ENCODE results near the gene BCL11B.

Gene BCL11B

DNA sequence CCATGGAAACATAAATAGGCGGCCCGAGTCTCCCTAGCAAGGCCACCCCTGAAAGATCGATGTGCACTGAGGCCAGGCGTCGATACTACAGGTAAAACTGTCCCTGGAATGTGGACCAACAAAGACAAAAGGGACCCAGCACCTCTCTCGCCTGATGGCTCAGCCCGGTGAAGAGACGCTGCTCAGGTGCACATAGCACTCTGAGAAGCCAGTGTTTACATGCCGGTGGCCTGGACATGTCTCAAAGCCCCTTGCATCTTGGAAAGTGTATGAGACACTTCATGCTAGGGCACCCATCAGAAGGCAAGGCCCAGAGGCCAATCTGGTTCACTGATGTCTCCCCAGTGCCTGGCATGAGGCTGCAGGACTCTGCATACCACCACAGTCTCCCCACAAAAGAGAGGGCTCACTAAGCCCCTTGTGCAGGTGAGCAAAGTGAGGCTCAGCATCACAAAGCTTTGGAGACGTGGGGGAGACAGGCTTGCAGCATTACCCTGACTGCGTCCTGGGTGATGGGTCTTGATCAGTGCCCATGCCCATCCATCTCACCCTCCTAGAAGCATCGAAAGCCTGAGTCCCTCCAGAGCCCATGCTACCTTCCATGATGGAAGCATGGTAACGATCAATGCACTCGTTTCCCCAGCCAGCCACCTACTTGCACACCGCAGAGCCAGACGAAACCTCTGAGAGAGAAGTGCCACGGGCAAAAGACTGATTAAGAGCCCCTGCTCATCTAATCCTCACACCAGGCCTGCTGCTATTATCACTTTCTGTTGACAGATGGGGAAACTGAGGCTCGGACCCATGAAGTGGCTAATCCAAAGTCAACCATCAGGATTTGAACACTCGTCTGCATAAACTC, 16.1 kb downstream of the BCL11B start:
- no peak for DNase-seq (ENCODE audit: low read depth in 2 of 2)

DNA sequence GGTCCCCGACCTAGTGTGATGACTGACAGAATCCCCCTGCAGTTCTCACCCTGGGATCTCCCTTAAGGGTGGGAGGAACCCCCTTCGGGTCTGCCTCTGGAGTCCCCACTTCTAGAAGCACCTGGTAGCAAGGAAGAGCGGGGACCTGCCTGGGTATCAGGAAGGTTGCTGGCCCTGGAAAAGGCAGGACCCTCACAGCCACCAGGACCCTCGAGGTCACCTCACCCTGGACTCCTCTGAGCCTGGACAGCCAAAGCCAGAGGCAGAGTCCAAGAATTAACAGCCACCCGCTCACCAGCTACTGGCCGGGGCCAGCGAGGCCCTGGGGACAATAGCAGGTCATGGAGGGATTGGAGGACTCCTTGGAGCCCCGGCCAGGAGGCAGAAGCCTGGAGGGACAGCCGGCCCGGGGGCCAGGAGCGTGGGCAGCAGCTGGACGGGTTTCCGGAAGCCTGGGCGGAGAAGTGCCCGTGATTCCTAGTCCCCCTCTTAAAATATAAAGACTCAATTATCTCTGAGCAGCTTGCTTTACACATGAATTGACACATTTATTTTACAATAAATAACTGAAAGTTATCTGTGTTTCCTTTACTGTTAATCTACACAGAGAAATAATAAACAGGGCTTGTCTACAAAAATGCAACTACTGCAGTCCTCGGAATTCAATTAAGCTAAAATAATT, 17.5 kb downstream of the BCL11B start:
- DNase-seq (ENCODE audit: low read depth in 2 of 2) = no peak

DNA sequence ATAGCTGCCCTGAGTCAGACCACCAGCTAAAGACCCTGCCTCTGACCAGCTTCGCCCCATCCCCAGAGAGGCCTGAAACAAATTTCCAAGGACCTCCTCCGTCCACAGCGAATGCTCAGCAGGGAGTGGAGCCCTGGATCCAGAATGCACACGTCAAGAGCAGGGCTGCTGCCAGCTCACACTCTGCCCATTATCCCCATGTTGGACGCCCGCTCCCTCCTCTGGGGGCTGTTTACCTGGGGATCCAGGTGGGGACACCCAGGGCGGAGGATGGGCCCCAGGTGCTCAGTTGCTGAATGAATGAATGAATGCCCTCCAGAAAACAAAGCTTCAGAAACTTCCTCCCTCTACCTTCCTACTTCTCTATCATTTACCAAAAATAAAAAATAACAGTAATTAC, 18.1 kb downstream of the BCL11B start:
- DNase-seq (ENCODE audit: low read depth in 2 of 2) = no peak

DNA sequence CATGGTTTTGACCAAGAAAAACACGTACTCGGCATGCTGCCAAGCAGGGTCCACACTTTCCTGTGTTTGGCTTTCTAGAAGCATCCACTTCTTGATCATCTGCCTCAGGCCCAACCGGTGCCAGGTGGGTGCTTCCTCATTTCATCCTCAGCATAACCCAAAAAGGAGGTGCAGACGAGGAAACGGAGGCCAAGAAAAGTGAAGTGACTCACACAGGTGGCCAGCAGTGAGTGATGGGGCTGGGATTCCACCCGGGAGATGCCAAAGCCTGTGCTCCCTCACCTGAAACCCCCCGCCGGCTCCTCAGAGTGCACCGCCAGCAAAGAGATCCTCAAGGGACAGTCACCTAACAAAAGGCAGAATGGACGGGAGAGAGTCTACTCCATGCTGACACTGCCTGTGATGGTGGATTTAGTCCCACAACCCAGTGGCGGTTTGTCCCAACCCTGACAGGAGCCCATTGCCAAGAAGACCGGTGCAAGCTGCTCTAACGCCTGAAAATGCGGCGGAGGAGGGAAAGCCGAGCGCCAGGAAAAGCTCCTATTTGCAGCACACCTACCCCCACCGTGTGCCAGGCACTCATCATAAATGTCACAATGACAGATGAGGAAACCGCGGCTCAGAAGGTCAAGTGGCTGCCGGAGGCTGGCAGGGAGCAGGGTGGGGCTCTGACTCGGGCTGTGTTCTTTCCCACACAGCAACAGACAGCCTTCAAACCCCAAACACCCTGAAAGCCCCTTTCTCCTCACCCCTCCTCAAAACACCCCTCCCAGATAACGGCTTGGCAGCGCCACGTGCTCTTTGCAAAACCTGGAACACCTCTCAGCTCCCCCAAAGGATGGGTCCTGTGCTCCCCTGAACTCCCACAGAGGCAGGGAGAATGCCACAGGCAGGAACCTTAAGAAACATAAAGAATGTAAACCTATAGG, 18.8 kb downstream of the BCL11B start:
- DNase-seq (ENCODE audit: low read depth in 2 of 2) = no peak

DNA sequence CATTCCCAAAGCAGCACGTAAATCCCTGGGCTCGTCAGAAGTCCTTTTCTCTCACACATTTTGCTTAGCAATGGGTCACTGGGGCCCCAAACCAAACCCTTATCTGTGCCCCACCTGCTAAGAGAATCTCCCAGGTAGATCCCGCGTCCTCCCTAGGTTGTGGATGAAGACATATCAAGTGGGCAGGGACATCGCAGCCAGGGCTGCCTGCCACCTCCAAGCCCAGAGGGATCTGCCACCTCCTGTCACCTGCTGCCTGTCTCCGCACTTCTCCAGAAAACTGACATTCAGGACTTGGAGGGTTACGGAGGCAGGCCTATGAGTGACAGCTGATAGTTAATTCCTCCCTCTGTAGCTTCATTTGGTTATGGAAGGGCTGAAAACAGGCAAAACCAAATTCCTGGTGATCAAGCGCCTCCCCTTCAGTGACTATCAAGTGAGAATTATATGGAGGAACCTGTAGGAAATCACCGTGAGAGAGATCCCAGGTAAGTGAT, 19.5 kb downstream of the BCL11B start:
- no peak for DNase-seq (ENCODE audit: low read depth in 2 of 2)

DNA sequence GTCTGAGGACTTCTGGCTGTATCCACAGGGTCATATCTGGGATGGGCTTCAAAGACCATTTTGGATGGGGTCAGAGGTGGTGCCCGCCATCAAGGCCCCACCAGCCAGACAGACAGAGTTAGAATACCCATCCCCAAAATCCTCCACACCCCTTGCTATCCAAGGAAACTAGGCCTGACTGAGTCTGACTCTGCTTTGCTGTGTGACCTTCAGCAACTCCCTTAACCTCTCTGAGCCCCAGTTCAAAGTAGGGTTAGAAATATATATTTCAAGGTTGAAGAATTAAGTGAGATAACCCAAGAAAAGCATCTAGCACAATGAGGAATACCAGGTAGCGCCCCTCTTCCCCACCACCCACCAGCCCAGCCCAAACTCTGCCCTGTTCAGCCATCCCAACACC, 20.3 kb downstream of the BCL11B start:
- DNase-seq (ENCODE audit: low read depth in 2 of 2) = no peak

DNA sequence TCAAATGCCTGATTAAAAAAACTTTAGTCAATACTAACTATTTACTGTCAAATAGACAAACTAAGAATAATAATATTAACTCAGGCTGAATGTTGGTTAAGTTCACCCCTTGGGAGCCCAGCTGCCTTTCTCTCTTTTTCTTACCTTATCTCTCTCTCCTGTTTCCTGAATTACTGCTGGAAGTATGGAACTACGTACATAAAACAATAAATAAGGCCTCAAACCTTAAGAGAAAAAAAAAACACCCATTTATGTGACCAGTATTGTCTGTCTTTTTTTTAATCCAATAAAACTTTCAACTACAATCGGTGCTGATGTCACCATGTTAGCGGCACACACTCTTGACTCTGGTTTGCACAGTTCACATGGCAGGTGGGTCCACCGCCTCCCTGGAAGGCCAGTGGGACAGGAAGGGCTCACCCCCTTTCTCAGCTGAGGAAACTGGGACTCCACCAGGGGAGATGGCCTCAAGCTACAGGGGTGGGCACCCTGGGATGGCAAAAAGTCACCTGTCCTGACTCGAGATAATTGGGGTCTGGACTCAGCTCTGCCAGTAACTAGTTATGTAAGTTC, 21.3 kb downstream of the BCL11B start:
- no peak for DNase-seq (ENCODE audit: low read depth in 2 of 2)

DNA sequence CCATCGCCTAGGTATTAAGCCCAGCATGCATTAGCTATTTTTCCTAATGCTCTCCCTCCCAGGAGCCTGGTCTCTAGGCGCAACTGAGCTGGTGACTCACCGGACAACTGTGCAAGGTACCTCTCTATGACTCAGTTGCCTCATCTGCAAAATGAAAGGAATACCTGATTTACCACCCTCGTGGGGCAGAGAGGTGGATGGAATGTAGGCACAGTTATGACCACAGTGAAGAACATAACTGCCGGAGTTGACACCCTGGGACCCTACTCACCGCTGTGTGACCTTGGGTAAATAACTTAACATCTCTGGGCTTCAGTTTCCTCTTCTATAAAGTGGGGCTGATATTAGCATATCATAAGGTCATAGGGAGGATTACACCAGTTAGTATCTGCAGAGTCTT, 22.6 kb downstream of the BCL11B start:
- no peak for DNase-seq (ENCODE audit: low read depth in 2 of 2)

DNA sequence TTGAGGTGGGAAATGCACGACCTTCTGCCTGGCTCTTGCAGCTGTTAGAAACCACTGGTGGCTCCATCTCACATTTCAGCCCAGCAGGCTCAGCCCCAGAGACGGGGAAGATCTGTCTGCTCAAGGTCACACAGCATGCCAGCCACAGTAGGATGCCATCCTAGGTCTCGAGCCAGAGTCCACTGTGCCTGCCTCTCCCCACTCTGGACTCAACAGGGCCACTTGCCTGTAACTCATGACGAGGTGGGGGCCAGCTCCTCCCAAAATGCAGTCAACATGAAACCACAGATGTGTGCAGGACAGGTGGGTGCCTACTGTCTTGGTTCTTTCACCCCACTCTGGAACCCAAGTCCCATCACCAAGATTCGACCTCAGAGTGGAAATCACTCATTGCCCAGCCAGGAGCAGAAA, 23.2 kb downstream of the BCL11B start:
- DNase-seq (ENCODE audit: low read depth in 2 of 2) = no peak

DNA sequence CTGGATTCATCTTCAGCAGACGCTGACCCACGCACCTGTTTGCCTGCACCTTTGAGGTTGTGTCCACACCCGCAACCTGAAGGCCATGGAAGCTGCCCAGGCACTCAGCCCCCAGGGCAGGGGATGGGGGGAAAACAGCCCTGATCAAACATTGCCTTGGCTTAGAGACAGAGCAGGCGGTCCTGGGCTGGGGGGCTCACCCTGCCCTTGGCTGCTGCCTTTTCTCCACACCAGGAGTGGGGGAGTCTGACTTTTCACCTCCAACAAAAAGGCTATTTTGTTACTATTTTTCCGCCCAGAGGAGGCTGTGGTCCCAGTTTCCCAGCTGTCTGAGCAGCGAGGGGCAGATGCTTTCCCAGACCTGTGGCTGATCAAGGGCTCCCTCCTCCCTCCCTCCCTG, 24.2 kb downstream of the BCL11B start:
- no peak for DNase-seq (ENCODE audit: low read depth in 2 of 2)

DNA sequence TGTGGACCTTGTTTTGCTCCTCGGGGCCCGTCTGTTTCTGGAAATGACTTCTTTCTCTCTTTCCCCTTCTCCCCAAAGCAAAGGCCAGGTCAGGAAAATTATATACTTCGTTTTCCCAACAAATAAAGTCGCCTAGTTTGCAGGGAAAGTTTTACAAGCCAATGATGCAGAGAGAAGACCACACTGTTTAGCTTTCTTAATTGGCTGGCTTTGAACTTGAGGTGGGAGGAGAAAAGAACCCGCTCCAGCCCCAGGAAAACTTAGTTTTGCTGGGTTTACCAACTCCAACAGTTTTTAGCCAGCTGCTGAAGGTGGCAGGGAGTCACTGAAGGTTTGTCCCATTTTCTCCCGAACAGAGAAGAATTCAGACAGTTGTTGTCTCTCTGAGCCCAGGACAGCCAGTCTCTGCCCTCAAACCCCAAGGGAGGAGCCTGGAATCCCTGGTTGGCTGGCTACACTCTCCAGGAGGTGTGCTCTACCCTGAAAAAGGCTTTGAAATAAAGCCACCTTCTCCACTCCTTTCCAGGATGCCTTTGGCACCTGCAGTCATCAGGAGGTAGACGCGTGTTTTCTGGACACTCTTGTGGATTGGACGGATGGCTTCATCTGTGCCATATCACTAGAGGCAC, 24.8 kb downstream of the BCL11B start:
- DNase-seq (ENCODE audit: low read depth in 2 of 2) = no peak

DNA sequence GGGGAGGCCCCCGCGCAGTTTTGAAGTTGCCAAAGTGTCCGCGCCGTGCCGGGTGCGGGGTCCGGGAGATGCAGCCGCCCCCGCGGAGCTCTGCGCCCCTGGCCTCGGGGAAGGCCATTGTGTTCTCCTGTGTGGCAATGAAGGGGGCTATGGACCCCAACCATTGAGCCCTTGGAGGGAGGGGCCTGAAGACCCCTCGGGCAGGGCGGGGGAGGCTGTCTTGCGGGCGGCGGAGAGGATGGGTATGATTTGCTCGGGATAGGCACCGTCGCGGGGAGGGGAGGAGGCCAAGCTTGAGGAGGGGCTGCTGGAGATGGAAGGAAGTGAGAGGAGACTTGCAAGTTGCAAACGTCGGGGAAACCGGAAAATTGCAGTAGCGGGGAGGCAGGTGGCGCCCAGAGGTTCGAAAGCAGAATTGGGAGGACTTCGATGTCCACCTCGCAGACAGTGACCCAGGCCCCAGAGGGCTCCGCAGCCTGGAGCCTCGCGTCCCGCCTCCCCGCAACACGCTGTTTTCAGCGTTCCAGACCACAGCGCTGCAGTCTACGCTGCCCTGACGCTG, 25.4 kb downstream of the BCL11B start:
- no peak for DNase-seq (ENCODE audit: low read depth in 2 of 2)

DNA sequence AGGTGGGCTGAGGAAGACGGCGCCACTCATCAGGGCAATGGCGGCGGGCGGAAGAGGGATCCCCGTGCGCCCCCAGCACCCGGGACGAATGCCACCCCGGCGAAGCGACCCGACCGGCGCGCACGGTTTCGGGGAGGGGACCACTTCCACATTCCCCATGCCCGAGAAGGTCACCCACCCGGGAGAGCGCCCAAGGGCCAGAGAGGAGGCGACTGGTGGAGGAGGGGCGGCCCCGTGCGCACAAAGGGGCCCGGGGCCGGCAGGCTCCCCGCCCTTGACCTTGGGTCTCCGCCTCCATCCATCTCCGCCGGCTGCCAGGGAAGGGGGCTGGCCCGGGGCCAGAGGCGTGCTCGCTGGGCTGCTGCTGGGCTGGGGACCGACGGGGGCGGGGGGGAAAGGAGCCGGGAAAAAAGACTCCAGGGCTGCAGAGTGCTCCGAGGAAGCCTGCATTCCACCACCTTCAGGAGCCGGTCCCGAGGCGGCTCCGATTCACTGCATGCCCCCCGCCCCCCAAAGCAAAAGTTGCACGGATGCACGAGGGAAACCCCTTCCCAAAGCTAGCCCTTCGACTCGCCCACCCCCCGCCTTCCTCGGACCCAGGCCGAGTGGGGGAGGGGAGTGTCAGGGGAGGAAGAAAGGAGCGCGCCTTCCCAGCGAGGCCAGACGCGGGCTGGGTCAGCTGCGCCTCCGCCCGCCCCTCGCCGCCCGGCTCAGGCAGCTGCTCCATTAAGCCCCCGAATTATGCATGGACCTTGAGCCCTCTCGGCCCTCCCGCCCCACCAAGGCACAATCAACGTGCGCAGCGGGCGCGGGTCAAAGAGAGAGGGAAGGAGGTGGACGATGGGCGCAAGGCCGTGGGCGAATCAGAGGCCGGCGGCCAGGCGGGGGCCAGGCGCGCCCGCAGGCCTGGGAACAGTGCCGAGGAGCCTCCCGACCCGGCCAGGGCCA, 26.2 kb downstream of the BCL11B start:
- DNase-seq (ENCODE audit: low read depth in 2 of 2) = no peak

DNA sequence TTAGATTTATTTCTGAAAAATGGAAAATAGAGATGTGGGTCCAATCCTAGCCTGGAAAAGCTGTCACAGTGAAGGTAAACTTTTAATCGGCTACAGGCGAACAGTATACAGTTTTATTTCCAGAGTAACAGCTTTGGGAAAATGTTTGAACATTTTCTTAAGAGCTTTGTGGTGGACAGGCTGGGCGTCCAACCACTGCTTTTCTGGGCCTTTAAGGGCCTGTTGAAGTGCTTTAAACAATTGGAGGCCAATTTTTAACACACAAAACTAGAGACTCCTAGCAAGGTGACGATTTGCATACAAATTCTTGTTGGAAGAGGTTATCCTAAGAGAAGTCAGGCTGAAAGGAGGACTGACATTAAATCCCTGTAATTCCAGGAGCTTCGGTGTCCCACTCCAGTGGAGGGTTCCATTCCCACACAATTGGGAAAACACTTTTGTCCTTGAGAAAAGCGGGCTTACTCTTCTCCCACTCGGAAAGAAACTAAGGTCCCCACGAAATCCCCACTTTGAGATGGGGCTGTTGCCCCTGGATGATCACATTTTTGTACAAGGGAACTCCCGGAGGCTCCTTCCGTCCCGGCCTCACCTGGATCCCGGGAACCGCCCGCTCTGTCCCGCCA, 26.9 kb downstream of the BCL11B start:
- no peak for DNase-seq (ENCODE audit: low read depth in 2 of 2)

DNA sequence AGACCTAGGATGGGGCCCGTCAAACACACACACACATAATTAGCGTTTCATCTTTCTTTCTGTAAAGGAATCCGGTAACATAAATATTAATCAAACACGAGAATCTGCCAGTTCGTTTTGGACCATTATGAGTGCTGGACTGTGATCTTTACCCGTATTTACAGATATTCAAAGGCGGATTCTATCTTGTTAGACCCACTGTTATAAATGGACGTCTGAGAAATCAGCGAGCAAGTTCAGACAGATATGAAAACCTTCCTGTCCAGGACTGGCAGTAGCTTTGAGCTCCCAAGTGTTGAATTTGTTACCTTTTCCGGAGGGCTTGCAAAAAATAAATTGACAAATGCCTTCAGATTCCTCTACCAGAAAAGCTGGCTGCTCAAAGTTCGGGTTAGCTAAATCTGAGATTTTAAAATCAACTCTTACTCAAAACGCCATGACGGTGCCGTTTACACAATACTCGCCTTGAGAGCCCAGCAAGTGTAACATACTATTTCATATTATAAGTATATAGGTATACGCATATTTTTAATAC, 27.6 kb downstream of the BCL11B start:
- DNase-seq (ENCODE audit: low read depth in 2 of 2) = no peak

DNA sequence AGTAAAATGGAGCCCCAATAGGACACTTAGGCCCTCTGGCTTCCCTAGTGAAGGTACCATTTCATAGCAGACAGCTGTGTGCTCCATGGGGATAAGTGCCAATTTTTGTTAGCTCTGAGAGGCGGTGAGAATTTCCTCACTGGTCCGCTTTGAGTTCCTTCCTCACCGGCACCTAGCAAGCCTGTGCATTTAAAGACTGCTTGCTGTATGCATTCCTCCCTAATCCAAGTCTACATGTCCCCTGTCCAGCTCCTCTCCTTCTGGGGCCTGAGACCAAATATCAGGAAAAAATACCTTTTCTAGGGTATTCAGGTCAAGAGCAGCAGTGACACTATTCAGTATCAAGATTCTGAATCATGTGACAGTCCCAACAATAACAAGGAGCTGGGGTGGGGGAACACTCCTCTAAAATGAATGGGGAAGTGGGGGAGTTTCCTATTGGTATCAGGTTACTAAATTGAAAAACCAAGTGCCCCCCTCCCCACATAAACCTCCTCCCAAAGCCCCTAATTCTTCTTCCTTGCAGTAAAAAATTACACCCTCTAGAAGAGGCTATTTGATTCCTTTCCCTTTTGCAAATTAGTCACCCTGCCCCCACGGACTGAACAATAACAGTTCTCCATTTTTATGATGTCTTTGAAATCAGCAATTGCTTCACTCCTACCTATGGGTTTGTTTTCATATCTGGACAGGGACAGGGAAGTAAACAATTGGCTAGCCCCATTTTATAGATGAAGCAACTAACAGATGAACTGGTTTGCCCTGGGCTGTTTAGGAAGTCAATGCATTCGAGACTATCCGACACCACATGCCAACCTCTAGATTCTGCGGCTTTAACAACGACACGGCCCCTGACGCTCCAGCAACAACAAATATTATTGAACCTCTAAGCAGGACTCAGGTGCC, 28.9 kb downstream of the BCL11B start:
- no peak for DNase-seq (ENCODE audit: low read depth in 2 of 2)

DNA sequence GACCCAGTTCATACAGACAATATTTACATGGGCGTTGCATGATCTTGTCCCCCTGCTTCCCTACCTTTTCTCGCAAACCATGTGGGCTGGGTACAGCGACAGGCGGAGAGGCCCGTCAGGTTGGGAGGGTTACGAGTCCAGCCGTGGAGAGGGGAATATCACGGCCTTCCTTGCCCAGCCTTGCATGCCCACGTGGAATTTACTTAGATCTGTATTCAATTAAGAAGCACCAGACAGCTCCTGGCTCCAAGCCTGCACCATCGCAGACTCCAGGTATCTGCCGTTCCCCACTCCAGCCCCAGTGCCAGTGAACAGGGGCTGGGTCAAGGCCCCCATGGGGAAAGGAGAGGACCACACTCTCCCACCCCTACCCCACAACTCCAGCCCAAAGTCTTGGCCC, 29.8 kb downstream of the BCL11B start:
- DNase-seq (ENCODE audit: low read depth in 2 of 2) = no peak
